AG04449 (cell line): ENCODE results near the gene ENPP3.
A peak's percentile ranks its signal among the peaks of the same experiment; 100 is the strongest.

Source experiments
- CTCF ChIA-PET: fragments of 350-600 bp; formaldehyde crosslinking; extraction: SDS; loops from one replicate; lab custom pipeline; 2021; ENCODE audit warnings: antibody characterized with exemption; lab: Yijun Ruan, JAX
- POLR2A ChIA-PET: fragments of 400-600, 350-600 bp; formaldehyde crosslinking; extraction: SDS; loops from one replicate; lab custom pipeline; 2020; ENCODE audit warnings: antibody characterized with exemption, inconsistent platforms; lab: Yijun Ruan, JAX
- DNase-seq: peaks from one replicate; pipeline ENCODE4 v3.0.0-alpha.2; 2010; ENCODE audit warnings: low read depth, low spot score
- H3K4me3 ChIP-seq: 2 replicates; pipeline ENCODE4 v1.5.1; 2011; ENCODE audit warnings: low read depth, mild to moderate bottlenecking, control low read depth, low read length
- CTCF ChIP-seq: IDR thresholded peaks from one replicate; pipeline ENCODE4 v1.5.1; 2011; ENCODE audit warnings: mild to moderate bottlenecking, moderate library complexity, low read length, control low read depth, inconsistent platforms; ENCODE audit not compliant: insufficient read depth; ENCODE audit errors: missing control alignments

Gene ENPP3

GRCh38 chr6:131654326-131654725 lies 17.2 kb downstream of the ENPP3 start:
- CTCF ChIA-PET: interaction anchor here (0.6 to 7.3 kb wide), 3 partner anchors 14 to 163 kb away, joined by 3 to 44 read pairs (median 3); partner anchors contain the start of gene MED23

GRCh38 chr6:131655387-131655786 lies 18.3 kb downstream of the ENPP3 start:
- no peak for DNase-seq
- no peak for TF ChIP-seq CTCF
- POLR2A ChIA-PET: no interaction called here
- CTCF ChIA-PET: interaction anchor here (7.3 kb wide), 1 partner anchor 27 kb away, joined by 44 read pairs; the partner anchor contains the start of gene MED23
- H3K4me3 ChIP-seq: no peak overlapping the region

More at GRCh38 chr6:131654326-131654725, 17.2 kb downstream of the ENPP3 start:
- H3K4me3 ChIP-seq: no peak overlapping the region
- POLR2A ChIA-PET: no interaction called here
- TF ChIP-seq CTCF: no peak
- DNase-seq: no peak

- ChIA-PET POLR2A (no interaction called here), CTCF (interaction anchor here (7.3 kb wide), 1 partner anchor 27 kb away, joined by 44 read pairs; the partner anchor contains the start of gene MED23)
- no peak for TF ChIP-seq CTCF
These were observed 18.8 kb downstream of the ENPP3 start for GRCh38 chr6:131655951-131656350.

GRCh38 chr6:131656667-131657066 lies 19.6 kb downstream of the ENPP3 start:
- H3K4me3 ChIP-seq: no peak overlapping the region
- TF ChIP-seq CTCF: no peak
- DNase-seq: no peak
- ChIA-PET CTCF (interaction anchor here (1.1 to 7.3 kb wide), 3 partner anchors 9 to 38 kb away, joined by 3 to 44 read pairs (median 4); partner anchors contain the start of gene MED23), POLR2A (no interaction called here)

More at GRCh38 chr6:131655951-131656350, 18.8 kb downstream of the ENPP3 start:
- DNase-seq: no peak
- no peak overlapping the region for H3K4me3 ChIP-seq

- no peak for DNase-seq
- no peak overlapping the region for H3K4me3 ChIP-seq
- ChIA-PET CTCF (interaction anchor here (1.1 to 7.3 kb wide), 4 partner anchors 10 to 258 kb away, joined by 3 to 44 read pairs (median 4); partner anchors contain the start of gene MED23), POLR2A (no interaction called here)
- TF ChIP-seq CTCF: no peak
These were observed 20.1 kb downstream of the ENPP3 start for GRCh38 chr6:131657222-131657621.

- POLR2A ChIA-PET: no interaction called here
- peak; percentile 47 for DNase-seq
- TF ChIP-seq CTCF: no peak
- CTCF ChIA-PET: interaction anchor here (1.1 to 7.3 kb wide), 4 partner anchors 10 to 257 kb away, joined by 3 to 44 read pairs (median 4); partner anchors contain the start of gene MED23
- H3K4me3 ChIP-seq: no peak overlapping the region
These were observed 20.6 kb downstream of the ENPP3 start for GRCh38 chr6:131657630-131658111.
